ENCODE data around the gene UBE2E2. TPM values are rescaled to one million over a fixed set of nuclear protein-coding genes. Genes with fewer than 3 reads are reported as not detected.

The UBE2E2 gene
- total RNA-seq, 1 experiment from 2014 or later: 25.1 TPM

DNA sequence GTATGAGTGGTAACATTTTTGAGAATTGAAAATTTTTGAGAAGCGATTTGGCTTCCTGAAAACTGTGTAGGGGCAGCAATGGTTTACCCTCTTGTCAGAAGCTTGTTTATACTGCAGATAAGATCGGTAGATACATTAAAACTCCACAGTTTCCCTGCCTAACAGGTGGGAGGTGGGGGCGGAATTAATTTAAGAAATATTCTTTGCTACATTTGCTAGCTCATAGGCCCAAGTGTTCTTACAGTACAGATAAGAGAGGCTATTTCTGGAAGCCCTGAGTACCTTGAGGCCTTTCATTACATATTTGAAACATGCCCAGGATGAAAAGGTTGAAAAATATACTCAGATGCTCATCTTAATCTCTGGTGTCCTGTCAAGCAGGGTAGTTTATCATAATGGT is 285.5 kb downstream of the UBE2E2 start:
- no peaks in the 10 kb centered on the region for H3K36me3 Mint-ChIP-seq (ENCODE audit: insufficient read depth, unreplicated experiment)
- CTCF ChIA-PET: no interaction called here
- H3K4me1 Mint-ChIP-seq (ENCODE audit: low read depth, unreplicated experiment): peaks cover 13% of the 10 kb centered on the region
- intact Hi-C loops (cut with micrococcal nuclease; ENCODE audit: unreplicated experiment): no loop called here
- peaks cover 4% of the 10 kb centered on the region for H3K9me3 Mint-ChIP-seq (ENCODE audit: low read depth, unreplicated experiment)
- H3K4me3 Mint-ChIP-seq (ENCODE audit: low read depth, unreplicated experiment): no peak overlapping the region
- H3K27me3 Mint-ChIP-seq (ENCODE audit: unreplicated experiment): no peaks in the 10 kb centered on the region
- no peak overlapping the region for H3K27ac Mint-ChIP-seq (ENCODE audit: unreplicated experiment)
- TF ChIP-seq, protein P1, sequence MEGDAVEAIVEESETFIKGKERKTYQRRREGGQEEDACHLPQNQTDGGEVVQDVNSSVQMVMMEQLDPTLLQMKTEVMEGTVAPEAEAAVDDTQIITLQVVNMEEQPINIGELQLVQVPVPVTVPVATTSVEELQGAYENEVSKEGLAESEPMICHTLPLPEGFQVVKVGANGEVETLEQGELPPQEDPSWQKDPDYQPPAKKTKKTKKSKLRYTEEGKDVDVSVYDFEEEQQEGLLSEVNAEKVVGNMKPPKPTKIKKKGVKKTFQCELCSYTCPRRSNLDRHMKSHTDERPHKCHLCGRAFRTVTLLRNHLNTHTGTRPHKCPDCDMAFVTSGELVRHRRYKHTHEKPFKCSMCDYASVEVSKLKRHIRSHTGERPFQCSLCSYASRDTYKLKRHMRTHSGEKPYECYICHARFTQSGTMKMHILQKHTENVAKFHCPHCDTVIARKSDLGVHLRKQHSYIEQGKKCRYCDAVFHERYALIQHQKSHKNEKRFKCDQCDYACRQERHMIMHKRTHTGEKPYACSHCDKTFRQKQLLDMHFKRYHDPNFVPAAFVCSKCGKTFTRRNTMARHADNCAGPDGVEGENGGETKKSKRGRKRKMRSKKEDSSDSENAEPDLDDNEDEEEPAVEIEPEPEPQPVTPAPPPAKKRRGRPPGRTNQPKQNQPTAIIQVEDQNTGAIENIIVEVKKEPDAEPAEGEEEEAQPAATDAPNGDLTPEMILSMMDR (IDR thresholded peaks at IDR 0.05; ENCODE audit: unreplicated experiment): no peak
- BruUV-seq (replicated peaks): no TSS peak
- no peak for DNase-seq

DNA sequence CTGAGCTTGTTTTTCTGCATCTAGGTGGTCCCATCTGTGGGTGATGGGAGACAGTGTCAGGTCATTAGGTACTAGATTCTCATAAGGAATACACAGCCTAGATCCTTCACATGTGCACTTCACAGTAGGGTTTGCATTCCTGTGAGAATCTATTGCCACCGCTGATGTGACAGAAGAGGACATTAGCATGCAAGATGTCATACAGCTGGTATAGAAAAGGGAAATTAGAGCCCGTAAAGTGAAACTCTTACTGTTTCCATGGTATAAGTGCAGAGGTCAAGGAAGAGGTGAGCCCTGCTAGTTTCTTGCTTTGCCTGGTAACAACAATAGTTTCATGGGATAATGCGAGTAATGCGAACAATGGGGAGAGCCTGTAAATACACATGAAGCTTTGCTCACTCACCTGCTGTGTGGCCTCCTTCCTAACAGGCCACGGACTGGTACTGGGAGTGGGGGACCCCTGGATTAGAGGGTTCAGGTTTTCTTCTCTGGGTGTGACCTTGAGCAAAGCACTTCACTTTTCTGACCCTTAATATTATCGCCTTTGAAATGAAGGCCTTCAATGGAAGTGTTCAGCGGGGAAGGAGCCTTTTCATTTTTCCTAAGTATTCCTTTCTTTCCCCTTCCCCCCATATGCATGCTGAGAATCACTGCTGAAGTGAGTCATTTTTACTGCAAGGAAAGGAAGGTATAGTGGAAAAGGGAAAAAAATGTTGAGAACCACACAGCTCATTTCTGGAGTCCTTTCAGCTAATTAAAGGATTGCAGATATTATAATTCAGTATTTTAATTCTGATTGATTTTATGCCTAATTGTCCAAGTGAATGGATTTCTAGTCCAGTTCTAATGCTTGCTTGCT is 286.4 kb downstream of the UBE2E2 start:
- Mint-ChIP-seq H3K4me1 (ENCODE audit: low read depth, unreplicated experiment) (peaks cover 13% of the 10 kb centered on the region), H3K27ac (ENCODE audit: unreplicated experiment) (no peak overlapping the region), H3K27me3 (ENCODE audit: unreplicated experiment) (no peaks in the 10 kb centered on the region), H3K9me3 (ENCODE audit: low read depth, unreplicated experiment) (peaks cover 4% of the 10 kb centered on the region), H3K4me3 (ENCODE audit: low read depth, unreplicated experiment) (no peak overlapping the region), H3K36me3 (ENCODE audit: insufficient read depth, unreplicated experiment) (no peaks in the 10 kb centered on the region)
- intact Hi-C loops (cut with micrococcal nuclease; ENCODE audit: unreplicated experiment): no loop called here
- CTCF ChIA-PET: no interaction called here
- TF ChIP-seq, protein P1 (IDR thresholded peaks at IDR 0.05; ENCODE audit: unreplicated experiment): no peak
- DNase-seq: no peak
- BruUV-seq (replicated peaks): no TSS peak

DNA sequence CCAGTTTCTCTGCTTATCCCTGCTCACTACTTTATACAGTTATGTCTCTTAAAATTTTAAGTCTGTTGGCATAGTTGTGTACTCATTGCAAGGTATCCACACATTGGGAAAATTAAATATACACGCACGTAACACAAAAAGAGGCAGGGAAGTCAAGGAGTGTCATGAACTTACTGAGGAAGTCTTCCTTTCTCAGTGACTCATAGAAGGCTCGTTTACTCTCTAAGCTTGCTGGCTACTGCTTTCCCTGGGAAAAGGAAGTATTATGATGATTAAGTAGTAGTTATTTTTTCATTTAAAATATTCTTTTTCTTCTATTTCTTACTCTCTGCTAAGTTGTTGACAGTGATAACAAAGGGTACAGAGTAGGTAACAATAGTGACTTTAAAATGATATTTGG is 287.3 kb downstream of the UBE2E2 start:
- CTCF ChIA-PET: no interaction called here

GRCh38 chr3:23492057-23492456 is 288.9 kb downstream of the UBE2E2 start:
- no peak for DNase-seq
- Mint-ChIP-seq H3K4me3 (ENCODE audit: low read depth, unreplicated experiment) (no peak overlapping the region), H3K9me3 (ENCODE audit: low read depth, unreplicated experiment) (no peaks in the 10 kb centered on the region), H3K27ac (ENCODE audit: unreplicated experiment) (no peak overlapping the region), H3K36me3 (ENCODE audit: insufficient read depth, unreplicated experiment) (no peaks in the 10 kb centered on the region), H3K4me1 (ENCODE audit: low read depth, unreplicated experiment) (peaks cover 22% of the 10 kb centered on the region), H3K27me3 (ENCODE audit: unreplicated experiment) (no peaks in the 10 kb centered on the region)
- TF ChIP-seq, protein P1 (IDR thresholded peaks at IDR 0.05; ENCODE audit: unreplicated experiment): no peak
- intact Hi-C loops (cut with micrococcal nuclease; ENCODE audit: unreplicated experiment): no loop called here
- CTCF ChIA-PET: no interaction called here
- BruUV-seq (replicated peaks): no TSS peak

More for the DNA sequence above, 287.3 kb downstream of the UBE2E2 start:
- no TSS peak for BruUV-seq (replicated peaks)
- Mint-ChIP-seq H3K4me1 (ENCODE audit: low read depth, unreplicated experiment) (peaks cover 17% of the 10 kb centered on the region), H3K27ac (ENCODE audit: unreplicated experiment) (no peak overlapping the region), H3K27me3 (ENCODE audit: unreplicated experiment) (no peaks in the 10 kb centered on the region), H3K36me3 (ENCODE audit: insufficient read depth, unreplicated experiment) (no peaks in the 10 kb centered on the region), H3K4me3 (ENCODE audit: low read depth, unreplicated experiment) (no peak overlapping the region), H3K9me3 (ENCODE audit: low read depth, unreplicated experiment) (peaks cover 2% of the 10 kb centered on the region)
- no peak for DNase-seq
- TF ChIP-seq, protein P1 (IDR thresholded peaks at IDR 0.05; ENCODE audit: unreplicated experiment): no peak
- intact Hi-C loops (cut with micrococcal nuclease; ENCODE audit: unreplicated experiment): no loop called here
